ENCODE measurements around the gene SREBF2.
"Not testable (repeated sequence)": the region's sequence is repeated elsewhere in the genome, so short reads cannot be mapped to it uniquely, and the experiment has no call there.

Gene SREBF2

DNA sequence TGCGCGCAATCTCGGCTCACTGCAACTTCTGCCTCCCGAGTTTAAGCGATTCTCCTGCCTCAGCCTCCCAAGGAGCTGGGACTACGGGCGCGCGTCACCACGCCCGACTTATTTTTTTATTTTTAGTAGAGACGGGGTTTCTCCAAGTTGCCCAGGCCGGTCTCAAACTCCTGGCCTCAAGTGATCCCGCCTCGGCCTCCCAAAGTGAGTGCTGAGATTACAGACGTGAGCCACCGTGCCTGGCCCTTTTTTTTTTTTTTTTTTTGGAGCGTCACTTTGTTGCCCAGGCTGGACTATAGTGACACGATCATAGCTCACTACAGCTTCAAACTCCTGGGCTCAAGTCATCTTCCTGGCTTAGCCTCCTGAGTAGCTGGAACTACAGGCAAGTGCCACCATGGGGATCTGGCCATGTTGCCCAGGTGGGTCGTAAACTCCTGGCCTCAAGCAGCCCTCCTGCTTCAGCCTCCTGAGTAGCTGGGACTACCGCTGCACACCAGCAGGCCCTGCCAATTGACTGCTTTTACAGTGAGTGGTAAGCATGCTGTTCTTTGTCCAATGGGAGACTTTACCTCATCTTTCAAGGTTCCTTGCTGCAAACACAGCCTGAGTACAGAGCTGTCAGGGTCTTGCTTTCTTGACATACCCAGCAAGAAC, 114.6 kb downstream of the SREBF2 start:
- DNase-seq (ENCODE audit: low read depth, low spot score), result no peak

DNA sequence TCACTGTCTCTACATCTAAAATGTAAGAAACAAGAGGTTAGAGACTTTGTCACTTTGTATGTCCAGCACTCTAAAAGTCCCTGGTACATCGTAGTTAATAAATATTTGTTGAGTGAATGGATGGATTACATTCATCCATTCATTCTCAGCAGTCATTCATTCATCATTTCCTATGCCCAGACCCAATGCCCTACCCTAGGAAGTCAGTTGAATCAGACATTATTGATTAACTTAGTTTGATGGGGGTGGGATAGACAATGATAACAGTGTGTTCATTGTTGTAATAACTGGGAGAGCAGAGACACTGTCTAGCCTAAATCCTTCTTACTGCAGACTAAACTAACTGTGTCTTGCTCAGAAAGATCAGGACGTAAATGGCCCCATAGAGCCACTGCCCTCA, 115.2 kb downstream of the SREBF2 start:
- DNase-seq (ENCODE audit: low read depth, low spot score), result no peak

DNA sequence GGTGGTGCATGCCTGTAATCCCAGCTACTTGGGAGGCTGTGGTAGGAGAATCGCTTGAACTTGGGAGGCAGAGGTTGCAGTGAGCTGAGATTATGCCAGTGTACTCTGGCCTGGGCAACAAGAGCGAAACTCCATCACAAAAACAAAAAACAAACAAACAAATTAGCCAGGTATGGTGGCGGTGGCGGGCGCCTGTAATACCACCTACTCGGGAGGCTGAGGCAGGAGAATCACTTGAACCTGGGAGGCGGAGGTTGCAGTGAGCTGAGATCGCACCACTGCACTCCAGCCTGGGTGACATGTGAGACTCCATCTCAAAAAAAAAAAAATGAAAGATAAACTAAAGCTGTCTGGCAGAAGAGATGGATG, 116.0 kb downstream of the SREBF2 start:
- DNase-seq (ENCODE audit: low read depth, low spot score), result not testable (repeated sequence)

GRCh38 chr22:41949297-41949965, 116.5 kb downstream of the SREBF2 start:
- DNase-seq (ENCODE audit: low read depth, low spot score), result no peak

GRCh38 chr22:41951898-41952474, 119.1 kb downstream of the SREBF2 start, which contains the start of gene SMIM45:
TSS of gene SMIM45 (plus strand) at chr22:41952150.
- DNase-seq (ENCODE audit: low read depth, low spot score), result no peak

DNA sequence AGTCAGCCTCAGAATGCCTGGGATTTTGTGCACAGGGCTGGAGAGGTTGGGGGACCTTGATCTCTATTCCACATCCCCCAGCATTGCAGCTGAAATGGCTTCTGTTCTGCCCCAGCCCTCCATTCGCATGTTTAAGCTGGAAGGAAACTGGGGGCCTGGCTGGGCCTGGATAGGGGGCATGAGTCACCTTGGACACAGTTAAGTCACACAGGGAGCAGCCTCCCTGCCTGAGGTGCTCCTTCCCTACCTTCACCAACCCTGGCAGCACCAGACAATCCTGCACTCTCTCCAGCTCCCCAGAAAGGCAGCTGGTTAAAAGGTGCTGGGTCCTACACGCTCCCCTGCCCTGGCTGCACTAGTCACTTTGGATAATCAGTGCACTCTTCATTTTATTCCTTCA, 119.8 kb downstream of the SREBF2 start:
- DNase-seq (ENCODE audit: low read depth, low spot score), result no peak
